ENCODE results near the gene VIT.

VIT gene

GRCh38 chr2:36775806-36776205, 79.3 kb downstream of the VIT start:
- Mint-ChIP-seq H3K4me3 (no peak overlapping the region), H3K36me3 (no peaks in the 10 kb centered on the region), H3K27me3 (peaks cover 5% of the 10 kb centered on the region), H3K4me1 (no peaks in the 10 kb centered on the region), H3K27ac (no peak overlapping the region), H3K9me3 (no peaks in the 10 kb centered on the region)
- ATAC-seq (ENCODE audit: low read depth) (no peak), DNase-seq (ENCODE audit: low spot score in 2 of 2) (no peak)

- DNase-seq (ENCODE audit: low spot score in 2 of 2) (no peak), ATAC-seq (ENCODE audit: low read depth) (no peak)
- Mint-ChIP-seq H3K27me3 (peaks cover 8% of the 10 kb centered on the region), H3K9me3 (no peaks in the 10 kb centered on the region), H3K4me1 (no peaks in the 10 kb centered on the region), H3K4me3 (no peak overlapping the region), H3K36me3 (no peaks in the 10 kb centered on the region), H3K27ac (no peak overlapping the region)
Measured at GRCh38 chr2:36777272-36777671, 80.8 kb downstream of the VIT start.

- no peak overlapping the region for H3K4me3 Mint-ChIP-seq
- peaks cover 9% of the 10 kb centered on the region for H3K27me3 Mint-ChIP-seq
- H3K4me1 Mint-ChIP-seq, result no peaks in the 10 kb centered on the region
- no peak overlapping the region for H3K27ac Mint-ChIP-seq
- no peaks in the 10 kb centered on the region for H3K36me3 Mint-ChIP-seq
- H3K9me3 Mint-ChIP-seq, result no peaks in the 10 kb centered on the region
- ATAC-seq (ENCODE audit: low read depth), result no peak
- DNase-seq (ENCODE audit: low spot score in 2 of 2), result no peak
Measured at GRCh38 chr2:36777788-36778187, 81.3 kb downstream of the VIT start.

- H3K27ac Mint-ChIP-seq, result no peak overlapping the region
- H3K4me1 Mint-ChIP-seq, result no peaks in the 10 kb centered on the region
- no peaks in the 10 kb centered on the region for H3K36me3 Mint-ChIP-seq
- ATAC-seq (ENCODE audit: low read depth), result no peak
- H3K27me3 Mint-ChIP-seq, result peaks cover 13% of the 10 kb centered on the region
- DNase-seq (ENCODE audit: low spot score in 2 of 2), result no peak
- no peaks in the 10 kb centered on the region for H3K9me3 Mint-ChIP-seq
- H3K4me3 Mint-ChIP-seq, result no peak overlapping the region
Measured at GRCh38 chr2:36779462-36779861, 83.0 kb downstream of the VIT start.

DNA sequence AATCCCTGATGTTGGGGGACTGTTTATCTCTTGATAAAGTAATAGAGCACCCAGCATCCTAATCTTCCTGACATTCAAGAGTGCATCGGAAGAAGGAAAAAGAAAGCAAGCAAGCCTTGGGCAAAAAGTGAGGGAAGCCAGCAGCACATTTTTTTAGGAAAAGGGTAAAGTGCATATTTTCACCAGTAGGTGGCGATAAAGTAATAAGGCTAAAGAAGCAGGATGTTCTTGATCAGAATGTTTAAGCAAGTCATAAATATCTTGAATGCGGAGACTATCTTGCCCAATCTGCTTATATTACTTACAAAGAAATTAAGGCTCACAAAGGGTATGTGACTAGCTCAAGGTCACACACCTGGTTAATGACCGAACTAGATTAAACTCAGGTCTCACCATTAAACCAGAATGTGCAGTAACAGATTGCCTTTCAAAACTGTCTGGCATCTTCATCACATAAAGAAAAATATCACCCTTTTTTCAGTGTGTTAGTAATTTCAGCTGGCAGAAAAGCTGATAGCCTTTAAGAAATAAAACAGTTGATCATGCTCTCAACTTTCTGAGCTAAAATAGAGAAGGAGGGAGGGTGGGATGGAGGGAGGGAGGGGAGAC, 83.8 kb downstream of the VIT start:
- ATAC-seq (ENCODE audit: low read depth), result no peak
- H3K27ac Mint-ChIP-seq, result no peak overlapping the region
- no peak overlapping the region for H3K4me3 Mint-ChIP-seq
- DNase-seq (ENCODE audit: low spot score in 2 of 2), result peak in 1 of 2 donors; percentile 25
- no peaks in the 10 kb centered on the region for H3K36me3 Mint-ChIP-seq
- H3K4me1 Mint-ChIP-seq, result peaks cover 2% of the 10 kb centered on the region
- H3K9me3 Mint-ChIP-seq, result no peaks in the 10 kb centered on the region
- H3K27me3 Mint-ChIP-seq, result peaks cover 13% of the 10 kb centered on the region

DNA sequence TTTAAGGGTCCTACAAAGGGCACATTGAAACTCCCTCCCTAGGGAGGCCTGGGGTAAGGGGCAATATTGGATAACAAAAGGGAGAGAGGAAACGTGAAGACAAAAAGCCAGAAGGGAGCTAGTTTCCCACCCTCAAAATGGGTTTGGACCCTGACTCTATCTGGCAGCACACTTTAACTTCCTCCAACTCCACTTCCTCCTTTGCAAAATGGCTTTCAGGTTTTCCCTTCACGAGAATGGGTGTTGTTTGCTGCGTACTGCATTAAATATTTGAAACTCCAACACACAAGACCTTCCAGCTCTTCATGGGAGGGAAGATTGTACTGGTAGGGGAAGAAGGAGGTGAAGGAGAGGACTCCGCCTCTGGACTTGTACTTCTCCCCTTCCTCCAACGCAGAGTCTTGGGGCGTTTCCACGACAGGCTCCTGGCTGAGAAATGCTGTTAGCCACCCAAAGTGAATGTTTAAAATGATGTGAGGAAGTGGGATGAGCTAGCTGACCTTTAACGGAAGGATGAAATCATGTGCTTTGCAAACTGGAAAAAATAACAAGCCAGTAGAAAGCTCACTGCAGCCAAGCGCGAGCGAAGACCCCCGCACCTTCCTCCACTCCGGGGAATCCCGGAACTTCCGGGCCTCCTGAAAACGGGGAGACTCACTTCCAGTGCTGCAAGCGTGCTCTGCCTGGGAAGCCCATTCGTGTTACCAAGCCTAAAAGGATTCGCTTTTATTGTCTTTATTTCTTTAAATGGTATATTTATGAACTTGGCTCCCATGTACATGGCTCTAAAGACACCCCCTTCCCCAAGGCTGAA, 85.6 kb downstream of the VIT start:
- Mint-ChIP-seq H3K9me3 (no peaks in the 10 kb centered on the region), H3K27me3 (peaks cover 11% of the 10 kb centered on the region), H3K4me1 (peaks cover 2% of the 10 kb centered on the region), H3K36me3 (no peaks in the 10 kb centered on the region), H3K27ac (no peak overlapping the region), H3K4me3 (no peak overlapping the region)
- no peak for DNase-seq (ENCODE audit: low spot score in 2 of 2)
- ATAC-seq (ENCODE audit: low read depth), result no peak

DNA sequence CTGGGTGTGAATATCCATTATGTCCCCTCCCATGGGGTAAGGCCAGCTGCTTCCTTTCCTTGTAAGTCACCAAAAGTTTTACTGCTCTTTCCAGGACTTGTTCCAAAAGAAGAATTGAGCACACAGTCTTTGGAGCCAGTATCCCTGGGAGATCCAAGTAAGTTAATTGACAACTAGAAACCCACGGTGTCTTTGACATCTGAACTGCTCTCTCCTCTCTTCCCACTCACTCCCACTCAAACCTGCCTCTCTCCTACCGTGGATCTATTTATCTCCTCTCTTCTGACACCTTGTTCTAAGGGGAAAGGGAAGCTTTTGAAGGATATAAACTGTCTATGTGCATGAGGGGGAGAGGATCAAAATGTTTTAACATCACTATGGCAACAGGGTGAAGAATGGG, 86.7 kb downstream of the VIT start:
- no peak for DNase-seq (ENCODE audit: low spot score in 2 of 2)
- H3K36me3 Mint-ChIP-seq, result no peaks in the 10 kb centered on the region
- no peak overlapping the region for H3K4me3 Mint-ChIP-seq

DNA sequence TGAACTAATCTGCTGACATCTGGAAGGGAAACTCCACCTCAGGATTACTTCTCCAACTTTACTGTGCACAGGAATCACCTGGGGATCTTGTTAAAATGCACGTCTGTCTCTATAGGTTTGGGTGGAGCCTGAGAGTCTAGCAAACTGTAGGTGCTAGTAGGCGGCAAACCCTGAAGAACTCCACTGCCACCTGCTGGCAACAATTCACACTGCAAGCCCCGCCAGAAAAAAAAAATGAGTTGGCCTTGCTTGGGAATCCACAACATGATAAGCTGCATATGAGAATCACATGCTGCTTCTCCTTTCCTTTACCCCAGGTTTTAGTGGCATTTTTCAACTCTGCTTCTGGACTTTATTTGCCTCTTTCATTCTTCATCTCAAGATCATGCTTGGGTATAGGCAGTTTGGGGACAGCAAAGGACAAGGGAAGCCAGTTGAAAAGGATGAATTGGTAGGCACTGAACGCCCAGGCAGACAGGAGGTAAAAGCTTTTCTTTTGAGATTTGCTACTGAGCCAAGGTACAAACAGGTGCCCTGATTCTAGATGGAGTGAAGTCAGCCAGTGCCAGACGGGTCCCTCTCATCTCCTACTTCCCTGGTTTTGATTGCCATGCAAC, 88.8 kb downstream of the VIT start:
- peak; percentile 68 to 77 for DNase-seq (ENCODE audit: low spot score in 2 of 2)
- Mint-ChIP-seq H3K9me3 (no peaks in the 10 kb centered on the region), H3K27me3 (peaks cover 11% of the 10 kb centered on the region), H3K4me3 (no peak overlapping the region), H3K4me1 (peaks cover 10% of the 10 kb centered on the region), H3K36me3 (no peaks in the 10 kb centered on the region), H3K27ac (no peak overlapping the region)
- ATAC-seq (ENCODE audit: low read depth), result peak; percentile 60

More for the DNA sequence above, 86.7 kb downstream of the VIT start:
- no peak for ATAC-seq (ENCODE audit: low read depth)
- H3K27me3 Mint-ChIP-seq, result peaks cover 11% of the 10 kb centered on the region
- H3K9me3 Mint-ChIP-seq, result no peaks in the 10 kb centered on the region
- H3K4me1 Mint-ChIP-seq, result peaks cover 2% of the 10 kb centered on the region
- H3K27ac Mint-ChIP-seq, result no peak overlapping the region

DNA sequence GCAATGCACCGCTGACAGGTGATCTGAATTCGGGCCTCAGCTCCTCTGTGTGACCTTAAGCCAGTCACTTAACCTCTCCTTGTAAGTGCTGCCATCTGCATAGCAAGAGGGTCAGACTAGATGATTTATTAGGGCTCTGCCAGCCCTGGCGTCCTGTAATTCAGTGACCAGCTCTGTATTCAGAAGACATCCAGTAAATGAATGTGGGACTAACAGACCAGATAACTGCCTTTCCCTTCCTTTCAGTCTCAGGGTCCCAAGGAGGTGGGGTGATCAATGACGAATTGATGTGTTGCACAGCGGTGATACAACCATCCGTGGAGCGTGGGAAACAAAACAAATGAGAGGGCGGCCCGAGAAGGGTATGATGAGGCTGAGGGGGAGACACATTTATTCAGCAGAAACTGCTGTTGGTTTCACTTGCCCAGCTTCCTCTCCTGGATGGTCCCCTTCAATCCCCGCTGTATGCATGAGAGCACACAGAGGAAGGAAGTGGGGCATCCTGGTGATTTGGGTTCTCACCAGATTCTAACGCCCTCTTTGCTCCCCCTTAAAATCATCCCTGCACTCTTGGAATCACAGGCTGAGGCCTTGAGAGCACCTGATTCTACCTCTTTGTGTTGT, 92.8 kb downstream of the VIT start:
- H3K36me3 Mint-ChIP-seq, result no peaks in the 10 kb centered on the region
- no peak for ATAC-seq (ENCODE audit: low read depth)
- no peaks in the 10 kb centered on the region for H3K27me3 Mint-ChIP-seq
- no peak overlapping the region for H3K27ac Mint-ChIP-seq
- H3K4me3 Mint-ChIP-seq, result no peak overlapping the region
- H3K4me1 Mint-ChIP-seq, result peaks cover 10% of the 10 kb centered on the region
- no peaks in the 10 kb centered on the region for H3K9me3 Mint-ChIP-seq
- no peak for DNase-seq (ENCODE audit: low spot score in 2 of 2)

GRCh38 chr2:36792951-36793350, 96.4 kb downstream of the VIT start:
- Mint-ChIP-seq H3K4me3 (no peak overlapping the region), H3K9me3 (no peaks in the 10 kb centered on the region), H3K4me1 (peaks cover 8% of the 10 kb centered on the region), H3K27ac (no peak overlapping the region), H3K36me3 (no peaks in the 10 kb centered on the region), H3K27me3 (peaks cover 12% of the 10 kb centered on the region)
- DNase-seq (ENCODE audit: low spot score in 2 of 2), result no peak
- ATAC-seq (ENCODE audit: low read depth), result no peak

GRCh38 chr2:36797324-36798070, 101.0 kb downstream of the VIT start:
- Mint-ChIP-seq H3K4me3 (no peak overlapping the region), H3K27me3 (peaks cover 19% of the 10 kb centered on the region), H3K36me3 (peaks cover 2% of the 10 kb centered on the region), H3K9me3 (no peaks in the 10 kb centered on the region), H3K4me1 (no peaks in the 10 kb centered on the region), H3K27ac (no peak overlapping the region)
- DNase-seq (ENCODE audit: low spot score in 2 of 2) (no peak), ATAC-seq (ENCODE audit: low read depth) (no peak)

- DNase-seq (ENCODE audit: low spot score in 2 of 2) (no peak), ATAC-seq (ENCODE audit: low read depth) (no peak)
- H3K4me3 Mint-ChIP-seq, result no peak overlapping the region
- H3K36me3 Mint-ChIP-seq, result peaks cover 2% of the 10 kb centered on the region
- no peak overlapping the region for H3K27ac Mint-ChIP-seq
- H3K4me1 Mint-ChIP-seq, result no peaks in the 10 kb centered on the region
- H3K9me3 Mint-ChIP-seq, result no peaks in the 10 kb centered on the region
- peaks cover 19% of the 10 kb centered on the region for H3K27me3 Mint-ChIP-seq
Measured at GRCh38 chr2:36798724-36799123, 102.2 kb downstream of the VIT start.

DNA sequence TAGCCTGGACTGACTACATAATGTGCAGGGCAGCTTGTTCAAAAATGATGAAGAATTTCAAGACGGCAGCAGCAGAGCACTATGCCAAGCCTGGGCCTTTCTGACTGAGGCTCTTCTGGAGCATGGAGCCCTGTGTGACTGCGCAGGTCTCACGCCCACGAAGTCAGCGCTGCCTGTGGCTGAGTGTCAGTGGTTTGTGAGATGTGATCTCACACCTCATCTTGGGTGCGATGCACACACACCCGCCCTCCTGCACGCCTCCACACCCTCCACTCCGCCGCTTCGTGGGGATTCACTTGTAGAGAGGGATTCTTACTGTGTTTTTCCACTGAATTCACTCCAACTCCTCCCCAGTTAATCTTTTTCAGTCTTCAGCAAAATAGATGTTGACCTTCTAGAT, 103.9 kb downstream of the VIT start:
- ATAC-seq (ENCODE audit: low read depth) (no peak), DNase-seq (ENCODE audit: low spot score in 2 of 2) (no peak)
- peaks cover 2% of the 10 kb centered on the region for H3K36me3 Mint-ChIP-seq
- no peak overlapping the region for H3K27ac Mint-ChIP-seq
- H3K9me3 Mint-ChIP-seq, result no peaks in the 10 kb centered on the region
- peaks cover 19% of the 10 kb centered on the region for H3K27me3 Mint-ChIP-seq
- H3K4me1 Mint-ChIP-seq, result no peaks in the 10 kb centered on the region
- no peak overlapping the region for H3K4me3 Mint-ChIP-seq

DNA sequence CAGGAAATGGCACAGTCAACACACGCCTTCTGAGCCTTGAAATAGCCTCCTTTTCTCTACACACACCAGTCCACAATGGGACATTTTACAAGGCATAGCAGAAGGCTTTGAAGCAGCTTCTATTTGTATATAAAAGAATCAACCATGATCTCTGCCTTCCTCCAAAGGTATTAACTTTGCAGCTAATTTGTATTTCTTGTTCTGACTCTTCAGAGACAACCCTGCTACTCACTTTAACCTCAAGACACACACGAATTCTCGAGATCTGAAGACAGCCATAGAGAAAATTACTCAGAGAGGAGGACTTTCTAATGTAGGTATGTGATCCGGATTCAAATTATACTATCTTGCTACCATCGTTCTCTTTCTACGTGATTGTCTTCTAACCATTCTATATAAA, 104.6 kb downstream of the VIT start:
- Mint-ChIP-seq H3K27me3 (peaks cover 19% of the 10 kb centered on the region), H3K9me3 (no peaks in the 10 kb centered on the region), H3K36me3 (peaks cover 2% of the 10 kb centered on the region), H3K27ac (no peak overlapping the region), H3K4me3 (no peak overlapping the region), H3K4me1 (peaks cover 3% of the 10 kb centered on the region)
- DNase-seq (ENCODE audit: low spot score in 2 of 2), result no peak
- no peak for ATAC-seq (ENCODE audit: low read depth)

Measured in memory B cell (primary cell).